Measurements from ENCODE around the gene ALDOA.

DNA sequence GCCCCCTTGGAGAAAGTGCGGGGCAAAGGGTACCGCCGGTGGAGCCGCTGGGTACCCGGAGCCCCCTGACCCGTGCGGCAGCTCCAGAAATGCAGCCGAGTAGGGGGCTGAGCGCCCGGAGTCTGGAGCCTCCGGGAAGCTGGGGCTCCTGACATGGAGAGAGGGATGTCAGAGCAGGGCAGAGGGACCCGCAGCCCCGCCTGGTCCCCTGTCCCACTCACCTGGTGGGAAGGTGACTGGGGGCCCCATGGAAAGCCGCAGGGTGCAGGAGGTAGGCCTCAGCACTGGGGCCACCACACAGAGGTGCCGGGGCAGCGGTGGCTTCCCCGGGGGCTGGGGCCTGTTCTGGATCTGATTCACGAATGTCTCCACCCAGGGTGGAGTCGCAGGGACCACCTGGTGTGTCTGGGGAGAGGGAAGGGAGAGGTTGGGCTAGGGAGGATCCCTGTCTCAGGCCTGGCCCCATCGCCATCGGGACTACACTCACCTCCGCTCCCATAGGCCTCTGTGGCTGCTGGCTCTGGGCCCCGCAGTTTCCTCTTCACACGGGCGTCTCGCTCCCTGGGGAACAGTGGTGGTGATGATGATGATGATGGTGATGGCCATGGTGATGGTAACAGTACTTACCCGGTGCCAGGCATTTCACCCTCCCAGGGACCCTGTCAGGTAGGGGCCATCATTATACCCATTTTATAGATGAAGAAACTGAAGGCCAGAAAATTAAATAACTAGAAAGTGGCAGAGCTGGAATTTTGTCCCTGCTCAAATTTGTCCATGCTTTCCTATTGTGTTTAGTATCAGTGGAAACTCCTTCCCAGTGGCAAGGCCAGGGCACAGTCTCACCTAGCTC is 21.0 kb downstream of the ALDOA start:
- TF ChIP-seq POLR2AphosphoS5 (IDR thresholded peaks at IDR 0.05) (no peak), CTCF (IDR thresholded peaks at IDR 0.05) (no peak)
